H1 (cell line): ENCODE measurements around the gene ZDHHC22. TPM values are rescaled to one million over a fixed set of nuclear protein-coding genes. Genes with fewer than 3 reads are reported as not detected.

Source experiments
- CTCF ChIA-PET: fragments of 300-600 bp; sonication (Branson Sonifier 250); formaldehyde crosslinking; loops from one replicate; lab custom pipeline; 2021; ENCODE audit not compliant: partially characterized antibody; lab: Charles Lee
- POLR2A ChIA-PET: fragments of 300-600 bp; sonication (Branson Sonifier 250); formaldehyde crosslinking; loops from one replicate; lab custom pipeline; 2021; ENCODE audit warnings: inconsistent platforms; ENCODE audit not compliant: partially characterized antibody; lab: Charles Lee
- DNase-seq, 2 experiments: peaks; one replicate each; pipeline versions ENCODE4 v3.0.0 to v3.0.0-alpha.2; 2010 to 2022; ENCODE audit warnings: low spot score in 2 of 2, low read depth in 1 of 2, mixed read lengths in 1 of 2
- FAIRE-seq: peaks from 2 replicates; lab custom pipeline; 2011; peaks lifted over from hg19 to GRCh38; lab: Jason Lieb, UNC
- H2AFZ ChIP-seq: 2 replicates; pipeline ENCODE4 v1.8.1; 2012; ENCODE audit warnings: low read length, inconsistent platforms
- H2AK5ac ChIP-seq: 2 replicates; pipeline ENCODE4 v1.6.1; 2013; ENCODE audit warnings: low read depth, low read length
- H2BK120ac ChIP-seq: replicated peaks from 2 replicates; pipeline ENCODE3; 2013; ENCODE audit warnings: low read depth, low read length, inconsistent platforms
- H2BK12ac ChIP-seq: 2 replicates; pipeline ENCODE4 v1.6.1; 2013; ENCODE audit warnings: low read depth, low read length
- H2BK15ac ChIP-seq: 2 replicates; pipeline ENCODE4 v1.6.1; 2013; ENCODE audit warnings: low read length
- H2BK20ac ChIP-seq: 2 replicates; pipeline ENCODE4 v1.6.1; 2013; ENCODE audit warnings: low read length
- H2BK5ac ChIP-seq: 2 replicates; pipeline ENCODE4 v1.6.1; 2013; ENCODE audit warnings: low read depth, low read length
- H3K14ac ChIP-seq: 2 replicates; pipeline ENCODE4 v1.6.1; 2013; ENCODE audit warnings: inconsistent platforms; ENCODE audit not compliant: insufficient read length
- H3K18ac ChIP-seq: 2 replicates; pipeline ENCODE4 v1.6.1; 2013; ENCODE audit warnings: low read length; ENCODE audit errors: extremely low read depth
- H3K23ac ChIP-seq: 2 replicates; pipeline ENCODE4 v1.6.1; 2013; ENCODE audit warnings: inconsistent platforms; ENCODE audit not compliant: insufficient read length
- H3K23me2 ChIP-seq: 2 replicates; pipeline ENCODE4 v1.6.1; 2013; ENCODE audit warnings: low read depth, low read length
- H3K27ac ChIP-seq: 2 replicates; pipeline ENCODE4 v1.6.1; 2011; ENCODE audit warnings: low read depth, low read length, inconsistent platforms
- H3K27me3 ChIP-seq, 4 experiments: replicated peaks in 1 of 4; 1 replicate in 1 of 4; 2 replicates in 3 of 4; pipeline versions ENCODE4 v1.6.1 to v1.8.1; 2011 to 2013; ENCODE audit warnings: low read length in 3 of 4, mild to moderate bottlenecking in 3 of 4, inconsistent platforms in 2 of 4, mixed read lengths in 2 of 4, moderate library complexity in 1 of 4; ENCODE audit not compliant: control insufficient read depth in 3 of 4, insufficient read depth in 3 of 4; ENCODE audit errors: extremely low read depth in 1 of 4
- H3K36me3 ChIP-seq, 4 experiments: 2 replicates each; pipeline versions ENCODE4 v1.6.1 to v1.8.1; 2011 to 2013; ENCODE audit warnings: mild to moderate bottlenecking in 4 of 4, low read length in 3 of 4, moderate library complexity in 2 of 4, control low read depth in 1 of 4, inconsistent platforms in 1 of 4; ENCODE audit not compliant: insufficient read depth in 4 of 4, control insufficient read depth in 2 of 4
- H3K4ac ChIP-seq: replicated peaks from 2 replicates; pipeline ENCODE3; 2013; ENCODE audit warnings: low read length, low read depth, mixed read lengths, inconsistent platforms; ENCODE audit not compliant: insufficient read length
- H3K4me1 ChIP-seq, 4 experiments: replicated peaks in 1 of 4; 1 replicate in 1 of 4; 2 replicates in 3 of 4; pipeline versions ENCODE4 v1.6.1 to v1.8.1; 2011 to 2013; ENCODE audit warnings: low read length in 3 of 4, inconsistent platforms in 2 of 4, mixed read lengths in 1 of 4; ENCODE audit not compliant: insufficient read depth in 4 of 4, control insufficient read depth in 3 of 4
- H3K4me2 ChIP-seq, 2 experiments: 2 replicates each; pipeline versions ENCODE4 v1.6.1 to v1.8.1; 2011 to 2013; ENCODE audit warnings: low read depth in 2 of 2, low read length in 2 of 2, control low read depth in 1 of 2, inconsistent platforms in 1 of 2, mild to moderate bottlenecking in 1 of 2; ENCODE audit not compliant: insufficient read depth in 1 of 2
- H3K4me3 ChIP-seq, 4 experiments: fragments of 200-600, 300-600 bp in 1 of 4; sonication (generic), shearing (Covaris generic), sonication (Bioruptor Twin) in 1 of 4; 2 replicates each; pipeline versions ENCODE4 v1.5.1 to v1.8.1; 2011 to 2016; ENCODE audit warnings: low read length in 4 of 4, low read depth in 3 of 4, control low read depth in 2 of 4, inconsistent platforms in 2 of 4, mild to moderate bottlenecking in 2 of 4, mixed read lengths in 1 of 4, moderate library complexity in 1 of 4; ENCODE audit not compliant: insufficient read depth in 2 of 4; ENCODE audit errors: extremely low read depth in 1 of 4
- H3K56ac ChIP-seq: replicated peaks from 2 replicates; pipeline ENCODE3; 2013; ENCODE audit warnings: low read depth, mild to moderate bottlenecking, mixed read lengths, low read length, inconsistent platforms; ENCODE audit not compliant: insufficient read length
- H3K79me1 ChIP-seq: 2 replicates; pipeline ENCODE4 v1.6.1; 2013; ENCODE audit warnings: low read depth, low read length, control low read depth
- H3K79me2 ChIP-seq, 2 experiments: 2 replicates each; pipeline versions ENCODE4 v1.6.1 to v1.8.1; 2012 to 2013; ENCODE audit warnings: low read length in 2 of 2, mild to moderate bottlenecking in 2 of 2, inconsistent platforms in 1 of 2; ENCODE audit not compliant: insufficient read depth in 2 of 2, control insufficient read depth in 1 of 2
- H3K9ac ChIP-seq, 4 experiments: replicated peaks in 1 of 4; 1 replicate in 1 of 4; 2 replicates in 3 of 4; pipeline versions ENCODE4 v1.6.1 to v1.8.1; 2011 to 2013; ENCODE audit warnings: low read depth in 3 of 4, low read length in 3 of 4, control low read depth in 2 of 4, mild to moderate bottlenecking in 2 of 4, moderate library complexity in 2 of 4, inconsistent platforms in 1 of 4; ENCODE audit errors: extremely low read depth in 1 of 4
- H3K9me3 ChIP-seq, 2 experiments: 2 replicates each; pipeline versions ENCODE4 v1.6.1 to v1.8.1; 2012 to 2013; ENCODE audit warnings: mild to moderate bottlenecking in 2 of 2, moderate library complexity in 2 of 2, control low read depth in 1 of 2, inconsistent platforms in 1 of 2, low read depth in 1 of 2, low read length in 1 of 2, mixed read lengths in 1 of 2; ENCODE audit not compliant: insufficient read depth in 2 of 2
- H4K20me1 ChIP-seq, 2 experiments: replicated peaks in 1 of 2; 2 replicates each; pipeline versions ENCODE3 to v1.8.1; 2011 to 2013; ENCODE audit warnings: inconsistent platforms in 2 of 2, low read length in 2 of 2, mild to moderate bottlenecking in 1 of 2; ENCODE audit not compliant: insufficient read depth in 2 of 2, control insufficient read depth in 1 of 2
- H4K5ac ChIP-seq: 2 replicates; pipeline ENCODE4 v1.6.1; 2013; ENCODE audit warnings: low read length, low read depth, mixed read lengths, inconsistent platforms; ENCODE audit not compliant: insufficient read length
- H4K8ac ChIP-seq: 2 replicates; pipeline ENCODE4 v1.8.0; 2013; ENCODE audit warnings: mild to moderate bottlenecking, moderate library complexity, low read length, inconsistent platforms; ENCODE audit not compliant: insufficient read depth; ENCODE audit errors: extremely low read depth
- H4K91ac ChIP-seq: replicated peaks from 2 replicates; pipeline ENCODE3; 2013; ENCODE audit warnings: low read length, mixed read lengths, inconsistent platforms; ENCODE audit not compliant: insufficient read length
- ASH2L ChIP-seq: fragments of 200-600, 300-600 bp; sonication (generic); IDR thresholded peaks from one replicate; pipeline ENCODE4 v1.7.1; 2017; ENCODE audit warnings: low read length
- KDM5A ChIP-seq: fragments of 200-600 bp; IDR thresholded peaks from 2 replicates; pipeline ENCODE4 v1.7.1; 2012; ENCODE audit warnings: mild to moderate bottlenecking, low read length, inconsistent platforms, mixed read lengths
- NANOG ChIP-seq: IDR thresholded peaks from 2 replicates; pipeline ENCODE4 v1.6.1; 2011; ENCODE audit warnings: low read length, low read depth, mild to moderate bottlenecking, inconsistent platforms; ENCODE audit not compliant: insufficient read depth, poor library complexity, severe bottlenecking
- RFX5 ChIP-seq: IDR thresholded peaks from 2 replicates; pipeline ENCODE4 v1.6.1; 2011; ENCODE audit warnings: low read depth, low read length, improper control_type of control experiment, borderline replicate concordance
- SRF ChIP-seq: IDR thresholded peaks from 2 replicates; pipeline ENCODE4 v1.6.1; 2011; ENCODE audit warnings: mild to moderate bottlenecking, low read depth, low read length, moderate library complexity
- SUZ12 ChIP-seq: fragments of 200-600 bp; sonication (generic); IDR thresholded peaks from 2 replicates; pipeline ENCODE4 v1.6.1; 2012; ENCODE audit warnings: mild to moderate bottlenecking, inconsistent platforms, low read length, moderate library complexity, mixed read lengths
- TAF7 ChIP-seq: optimal IDR thresholded peaks from 2 replicates; pipeline ENCODE3; 2011; ENCODE audit warnings: low read depth, mild to moderate bottlenecking, inconsistent platforms, low read length, moderate library complexity, borderline replicate concordance
- TBP ChIP-seq: IDR thresholded peaks from 2 replicates; pipeline ENCODE4 v1.6.1; 2011; ENCODE audit warnings: low read depth, low read length, improper control_type of control experiment
- TCF12 ChIP-seq: IDR thresholded peaks from 2 replicates; pipeline ENCODE4 v1.6.1; 2011; ENCODE audit warnings: low read depth, mild to moderate bottlenecking, low read length
- TEAD4 ChIP-seq: IDR thresholded peaks from 2 replicates; pipeline ENCODE4 v1.6.1; 2012; ENCODE audit warnings: low read depth, low read length, inconsistent platforms, mixed read lengths
- WGBS, 2 experiments: shearing (Covaris generic) in 1 of 2; methylation state at CpG; one replicate each; pipeline versions ENCODE4 v1.1.6 to v1.1.7; 2013 to 2015; ENCODE audit warnings: low lambda C conversion rate in 2 of 2, mixed read lengths in 2 of 2, inconsistent platforms in 1 of 2, low coverage in 1 of 2, missing lambda C conversion rate in 1 of 2; ENCODE audit not compliant: insufficient replicate concordance in 2 of 2, insufficient coverage in 1 of 2, insufficient read length in 1 of 2; ENCODE audit errors: extremely low coverage in 1 of 2, missing lambda C conversion rate in 1 of 2; 5-methylcytosine and 5-hydroxymethylcytosine counted together
- polyA plus RNA-seq, 7 experiments: library from polyadenylated mRNA; depleted of rRNA in 3 of 7; stranded (reverse) in 5 of 7; unstranded in 2 of 7; fragments of >200 nt in 5 of 7; fragments of 200-250 nt in 2 of 7; gene quantifications; 1 replicate in 5 of 7; 2 replicates in 1 of 7; 4 replicates in 1 of 7; pipeline versions ENCODE4 v1.2.1 to v1.2.3, GENCODE V29; 2011 to 2013; ENCODE audit warnings: missing spikeins in 2 of 7, mixed read lengths in 2 of 7
- total RNA-seq: library from RNA; stranded (reverse); fragmentation: NEBNext Ultra II Directional; extraction: Animal tissue kit (Norgen Biotek cat#: 25700); gene quantifications from 2 replicates; pipeline ENCODE4 v1.2.1, GENCODE V29; 2021
- TF ChIP-seq, protein P1 (sequence below): IDR thresholded peaks from 2 replicates; pipeline ENCODE4 v1.6.1; 2011; ENCODE audit warnings: low read length, improper control_type of control experiment

ZDHHC22 gene
- total and polyA plus RNA-seq, 2 of the 8 experiments (the other 6 are each of a cell fraction or from before 2014, with no cell fraction given): 23.8 to 55.2 TPM

DNA sequence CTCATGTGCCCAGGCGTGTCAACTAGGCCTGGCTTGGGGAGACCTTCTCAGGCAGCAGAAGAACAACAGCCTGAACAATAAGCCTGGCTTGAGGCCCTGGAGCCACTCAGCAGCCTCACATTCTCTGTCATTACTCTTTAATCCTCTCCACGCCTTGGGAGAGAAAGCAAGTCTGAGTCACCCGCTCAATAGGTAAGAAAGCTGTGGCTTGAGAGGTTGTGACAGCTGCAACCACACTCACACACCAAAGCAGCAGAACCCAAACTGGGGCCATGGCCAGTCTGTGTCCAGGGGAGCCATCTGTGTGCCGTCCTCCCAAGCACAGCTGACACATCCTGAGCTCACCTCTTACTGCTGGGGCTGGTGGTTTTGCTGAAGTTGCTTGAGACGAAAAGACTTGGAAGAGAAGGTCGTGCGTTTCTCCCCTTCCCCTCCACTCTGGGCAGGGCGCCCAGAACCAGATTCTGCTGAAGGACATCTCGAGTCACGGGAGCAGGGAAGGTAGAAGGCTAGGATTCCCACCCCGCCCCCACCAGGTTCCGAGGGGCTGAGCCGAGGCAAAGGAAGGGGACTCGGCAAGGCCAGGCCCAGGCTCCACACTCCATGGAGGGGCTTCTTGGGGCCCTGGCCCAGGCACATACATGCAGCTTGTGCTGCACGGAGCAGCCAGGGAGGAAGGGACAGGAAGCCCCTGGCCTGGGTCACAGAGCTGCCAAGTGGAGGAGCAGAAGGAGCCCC, 45.5 kb upstream of the ZDHHC22 start:
- H3K4ac ChIP-seq: no peak overlapping the region
- H3K9ac ChIP-seq: peak overlapping the region in 1 of 4 experiments; percentile 31; a peak in 1 of 7 replicates
- H3K23me2 ChIP-seq: peaks cover 3% of the 10 kb centered on the region; the same call in 1 of the 2 replicates
- H4K5ac ChIP-seq: no peak overlapping the region
- peak overlapping the region; percentile 47; the same call in 1 of the 2 replicates for H2BK15ac ChIP-seq
- no peak overlapping the region for H3K23ac ChIP-seq
- no peak overlapping the region for H2BK120ac ChIP-seq
- H3K4me2 ChIP-seq: no peak overlapping the region; a peak in 1 of 4 replicates
- H3K27me3 ChIP-seq: peaks cover 0 to 3% (median 1%) of the 10 kb centered on the region in 4 experiments; a peak in 3 of 7 replicates
- H3K79me2 ChIP-seq: no peaks in the 10 kb centered on the region
- no peak overlapping the region for H3K4me3 ChIP-seq
- H2AFZ ChIP-seq: no peak overlapping the region
- H3K56ac ChIP-seq: no peak overlapping the region
- DNase-seq (no peak), FAIRE-seq (no peak)
- no peak overlapping the region for H2BK20ac ChIP-seq
- H3K18ac ChIP-seq: peak overlapping the region; percentile 39; the same call in 1 of the 2 replicates
- no peak overlapping the region for H3K27ac ChIP-seq
- no peaks in the 10 kb centered on the region for H3K9me3 ChIP-seq
- no peak overlapping the region for H3K14ac ChIP-seq
- H3K36me3 ChIP-seq: no peaks in the 10 kb centered on the region
- 0 out of 2 replicates have a peak overlapping the region, but pooled peaks have one; percentile 55 for H2BK5ac ChIP-seq
- no peak overlapping the region for H4K91ac ChIP-seq
- ChIA-PET CTCF (interaction anchor here (0.6 to 13.7 kb wide), 11 partner anchors 13 to 259 kb away, joined by 3 to 178 read pairs (median 3); partner anchors contain the start of gene ZDHHC22), POLR2A (interaction anchor here (0.9 kb wide), 1 partner anchor 35 kb away, joined by 3 read pairs; no protein-coding TSS in a partner anchor)
- peak overlapping the region; percentile 42; the same call in 1 of the 2 replicates for H2BK12ac ChIP-seq
- WGBS, 2 experiments: 77% methylated on average over 15 of the region's 15 CpGs; no CpG with 5 or more reads in 1 of the 2 experiments
- no peaks in the 10 kb centered on the region; the same call in 1 of the 2 replicates for H3K79me1 ChIP-seq
- peaks cover 0 to 10% (median 3%) of the 10 kb centered on the region in 4 experiments; a peak in 6 of 7 replicates for H3K4me1 ChIP-seq
- H2AK5ac ChIP-seq: no peak overlapping the region; the same call in 1 of the 2 replicates
- H4K8ac ChIP-seq: peak overlapping the region; percentile 71
- H4K20me1 ChIP-seq: no peaks in the 10 kb centered on the region
- no peak for TF ChIP-seq SRF
- no peak for TF ChIP-seq TAF7
- TF ChIP-seq TEAD4: no peak
- TF ChIP-seq TBP: no peak
- no peak for TF ChIP-seq RFX5
- no peak for TF ChIP-seq NANOG
- no peak for TF ChIP-seq KDM5A
- TF ChIP-seq, protein P1, sequence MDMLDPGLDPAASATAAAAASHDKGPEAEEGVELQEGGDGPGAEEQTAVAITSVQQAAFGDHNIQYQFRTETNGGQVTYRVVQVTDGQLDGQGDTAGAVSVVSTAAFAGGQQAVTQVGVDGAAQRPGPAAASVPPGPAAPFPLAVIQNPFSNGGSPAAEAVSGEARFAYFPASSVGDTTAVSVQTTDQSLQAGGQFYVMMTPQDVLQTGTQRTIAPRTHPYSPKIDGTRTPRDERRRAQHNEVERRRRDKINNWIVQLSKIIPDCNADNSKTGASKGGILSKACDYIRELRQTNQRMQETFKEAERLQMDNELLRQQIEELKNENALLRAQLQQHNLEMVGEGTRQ: no peak
- TF ChIP-seq SUZ12: no peak
- TF ChIP-seq ASH2L: no peak
- no peak for TF ChIP-seq TCF12
